ENCODE measurements around the gene LMNTD2.

The LMNTD2 gene

GRCh38 chr11:567629-568292 lies 7.2 kb upstream of the LMNTD2 start:
- DNase-seq (ENCODE audit: low read depth): no peak

GRCh38 chr11:567011-567628 lies 6.6 kb upstream of the LMNTD2 start:
- no peak for DNase-seq (ENCODE audit: low read depth)

GRCh38 chr11:565921-566509 lies 5.5 kb upstream of the LMNTD2 start:
- no peak for DNase-seq (ENCODE audit: low read depth)

GRCh38 chr11:563812-564578 lies 3.5 kb upstream of the LMNTD2 start:
- DNase-seq (ENCODE audit: low read depth): no peak

- DNase-seq (ENCODE audit: low read depth): no peak
Measured at GRCh38 chr11:563066-563811, 2.7 kb upstream of the LMNTD2 start.

- no peak for DNase-seq (ENCODE audit: low read depth)
Measured at GRCh38 chr11:562046-562645, 1.6 kb upstream of the LMNTD2 start.

- DNase-seq (ENCODE audit: low read depth): no peak
Measured at GRCh38 chr11:561148-562003, 838 bp upstream of the LMNTD2 start.

- no peak for DNase-seq (ENCODE audit: low read depth)
Measured at GRCh38 chr11:559712-560304, 730 bp downstream of the LMNTD2 start.

GRCh38 chr11:559020-559620 lies 1.4 kb downstream of the LMNTD2 start:
- no peak for DNase-seq (ENCODE audit: low read depth)

GRCh38 chr11:558503-558902 lies 2.0 kb downstream of the LMNTD2 start:
- no peak for DNase-seq (ENCODE audit: low read depth)

GRCh38 chr11:557328-558132 lies 3.0 kb downstream of the LMNTD2 start:
- no peak for DNase-seq (ENCODE audit: low read depth)

- DNase-seq (ENCODE audit: low read depth): no peak
Measured at GRCh38 chr11:556662-557256, 3.8 kb downstream of the LMNTD2 start.

GRCh38 chr11:555780-556661 lies 4.5 kb downstream of the LMNTD2 start:
- no peak for DNase-seq (ENCODE audit: low read depth)

GRCh38 chr11:555227-555779 lies 5.2 kb downstream of the LMNTD2 start:
- no peak for DNase-seq (ENCODE audit: low read depth)

- DNase-seq (ENCODE audit: low read depth): no peak
Measured at GRCh38 chr11:554428-555226, 5.9 kb downstream of the LMNTD2 start.

GRCh38 chr11:553988-554340 lies 6.6 kb downstream of the LMNTD2 start:
- DNase-seq (ENCODE audit: low read depth): no peak
